ENCODE measurements around the gene STAT6. TPM values are rescaled to one million over a fixed set of nuclear protein-coding genes. Genes with fewer than 3 reads are reported as not detected.

STAT6 gene
- total and polyA plus RNA-seq, 8 donors, result 137 to 237 (median 173) TPM

- H3K9me3 ChIP-seq, result no peaks in the 10 kb centered on the region
- H3K27ac ChIP-seq, result peak overlapping the region; percentile 86 to 88
- ATAC-seq (no peak), DNase-seq (peak in 1 of 4 donors; percentile 81)
- H3K27me3 ChIP-seq, result peaks cover 0 to 62% of the 10 kb centered on the region in 2 donors
- no peaks in the 10 kb centered on the region for H3K36me3 ChIP-seq
- H3K4me3 ChIP-seq, result peak overlapping the region; percentile 72 to 74
- peaks cover 18 to 58% of the 10 kb centered on the region in 2 donors for H3K4me1 ChIP-seq
- intact Hi-C loops (cut with DNase I), result loop anchor here in 1 of 2 donors (10.0 kb wide), 1 partner anchor 55 kb away; no protein-coding TSS in a partner anchor
- TF ChIP-seq, protein P1, sequence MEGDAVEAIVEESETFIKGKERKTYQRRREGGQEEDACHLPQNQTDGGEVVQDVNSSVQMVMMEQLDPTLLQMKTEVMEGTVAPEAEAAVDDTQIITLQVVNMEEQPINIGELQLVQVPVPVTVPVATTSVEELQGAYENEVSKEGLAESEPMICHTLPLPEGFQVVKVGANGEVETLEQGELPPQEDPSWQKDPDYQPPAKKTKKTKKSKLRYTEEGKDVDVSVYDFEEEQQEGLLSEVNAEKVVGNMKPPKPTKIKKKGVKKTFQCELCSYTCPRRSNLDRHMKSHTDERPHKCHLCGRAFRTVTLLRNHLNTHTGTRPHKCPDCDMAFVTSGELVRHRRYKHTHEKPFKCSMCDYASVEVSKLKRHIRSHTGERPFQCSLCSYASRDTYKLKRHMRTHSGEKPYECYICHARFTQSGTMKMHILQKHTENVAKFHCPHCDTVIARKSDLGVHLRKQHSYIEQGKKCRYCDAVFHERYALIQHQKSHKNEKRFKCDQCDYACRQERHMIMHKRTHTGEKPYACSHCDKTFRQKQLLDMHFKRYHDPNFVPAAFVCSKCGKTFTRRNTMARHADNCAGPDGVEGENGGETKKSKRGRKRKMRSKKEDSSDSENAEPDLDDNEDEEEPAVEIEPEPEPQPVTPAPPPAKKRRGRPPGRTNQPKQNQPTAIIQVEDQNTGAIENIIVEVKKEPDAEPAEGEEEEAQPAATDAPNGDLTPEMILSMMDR (IDR thresholded peaks at IDR 0.05), result no peak
These were observed 18.2 kb upstream of the STAT6 start for GRCh38 chr12:57129321-57129842.

DNA sequence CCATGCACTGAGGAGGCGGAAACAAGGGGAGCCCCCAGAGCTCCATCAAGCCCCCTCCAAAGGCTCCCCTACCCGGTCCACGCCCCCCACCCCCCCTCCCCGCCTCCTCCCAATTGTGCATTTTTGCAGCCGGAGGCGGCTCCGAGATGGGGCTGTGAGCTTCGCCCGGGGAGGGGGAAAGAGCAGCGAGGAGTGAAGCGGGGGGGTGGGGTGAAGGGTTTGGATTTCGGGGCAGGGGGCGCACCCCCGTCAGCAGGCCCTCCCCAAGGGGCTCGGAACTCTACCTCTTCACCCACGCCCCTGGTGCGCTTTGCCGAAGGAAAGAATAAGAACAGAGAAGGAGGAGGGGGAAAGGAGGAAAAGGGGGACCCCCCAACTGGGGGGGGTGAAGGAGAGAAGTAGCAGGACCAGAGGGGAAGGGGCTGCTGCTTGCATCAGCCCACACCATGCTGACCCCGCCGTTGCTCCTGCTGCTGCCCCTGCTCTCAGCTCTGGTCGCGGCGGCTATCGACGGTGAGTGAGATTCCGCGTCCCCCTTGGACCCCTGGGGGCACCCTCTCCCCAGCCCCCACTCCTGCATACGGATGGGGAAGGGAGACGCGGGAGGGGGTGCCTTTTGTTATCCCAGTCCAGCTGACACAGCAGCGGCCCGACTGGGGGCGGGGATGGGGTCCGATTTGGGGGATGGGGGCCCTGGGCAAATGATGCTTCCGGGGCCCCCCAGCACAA, 17.5 kb upstream of the STAT6 start:
- Histone ChIP-seq H3K27me3 (peaks cover 0 to 62% of the 10 kb centered on the region in 2 donors), H3K4me3 (peak overlapping the region; percentile 72 to 74), H3K36me3 (no peaks in the 10 kb centered on the region), H3K27ac (peak overlapping the region; percentile 86 to 88), H3K9me3 (no peaks in the 10 kb centered on the region), H3K4me1 (peaks cover 18 to 52% of the 10 kb centered on the region in 2 donors)
- DNase-seq, result no peak
- intact Hi-C loops (cut with DNase I), result loop anchor here in 1 of 2 donors (10.0 kb wide), 1 partner anchor 56 kb away; no protein-coding TSS in a partner anchor
- no peak for ATAC-seq
- TF ChIP-seq, protein P1 (IDR thresholded peaks at IDR 0.05), result no peak

GRCh38 chr12:57127726-57128518, 16.8 kb upstream of the STAT6 start, which contains the start of gene LRP1:
Gene LRP1, plus strand, starts transcription at chr12:57128483. Its CDS starts 482 bp downstream, at chr12:57128965.
- Histone ChIP-seq H3K9me3 (no peaks in the 10 kb centered on the region), H3K4me3 (peak within 1 kb of the TSS; percentile 72 to 74), H3K36me3 (no peaks in the 10 kb centered on the region), H3K4me1 (peaks cover 18 to 44% of the 10 kb centered on the region in 2 donors), H3K27me3 (peaks cover 0 to 62% of the 10 kb centered on the region in 2 donors), H3K27ac (peak within 1 kb of the TSS; percentile 88 to 96)
- ATAC-seq, result peak; percentile 84
- intact Hi-C loops (cut with DNase I), result loop anchor here in 1 of 2 donors (10.0 kb wide), 1 partner anchor 57 kb away; no protein-coding TSS in a partner anchor
- peak; percentile 88 to 93 (median 92) for DNase-seq
- TF ChIP-seq, protein P1 (IDR thresholded peaks at IDR 0.05), result no peak

DNA sequence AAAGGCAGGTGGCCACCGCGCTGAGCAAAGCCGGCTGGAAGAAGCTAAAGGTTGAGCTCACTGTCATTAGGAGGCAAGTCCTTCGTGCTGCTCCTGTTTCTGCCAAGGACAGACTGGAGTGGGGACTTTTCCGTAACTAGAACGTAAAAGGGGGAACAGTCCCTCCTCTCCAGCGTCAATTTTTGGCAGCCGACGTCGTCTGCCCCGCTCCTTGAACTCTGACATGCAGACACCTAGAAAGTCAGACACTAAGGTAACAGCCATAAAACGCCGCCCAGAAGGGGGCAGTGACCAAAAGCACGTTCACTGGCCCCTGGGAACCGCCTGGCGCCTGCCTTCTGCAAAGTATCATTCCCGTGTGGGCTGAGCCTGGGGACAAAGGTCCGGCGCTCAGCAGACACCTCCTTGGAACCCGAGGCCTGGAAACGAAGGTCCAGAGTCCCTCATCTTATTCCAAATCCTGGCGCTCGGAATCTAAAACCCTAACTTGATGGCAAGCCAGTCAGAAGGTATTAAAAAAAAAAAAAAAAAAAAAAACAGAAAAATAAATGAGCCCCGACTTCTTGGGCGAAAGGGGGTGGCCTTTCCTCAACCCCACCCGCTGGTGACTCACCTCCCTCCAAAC, 16.1 kb upstream of the STAT6 start:
- TF ChIP-seq, protein P1 (IDR thresholded peaks at IDR 0.05), result no peak
- DNase-seq (peak in 2 of 4 donors; percentile 67 to 83), ATAC-seq (peak; percentile 76)
- H3K36me3 ChIP-seq, result no peaks in the 10 kb centered on the region
- peaks cover 14 to 37% of the 10 kb centered on the region in 2 donors for H3K4me1 ChIP-seq
- H3K4me3 ChIP-seq, result peak overlapping the region; percentile 72 to 74
- intact Hi-C loops (cut with DNase I), result loop anchor here in 1 of 2 donors (10.0 kb wide), 1 partner anchor 58 kb away; no protein-coding TSS in a partner anchor
- peak overlapping the region; percentile 88 to 96 for H3K27ac ChIP-seq
- peaks cover 0 to 62% of the 10 kb centered on the region in 2 donors for H3K27me3 ChIP-seq
- no peaks in the 10 kb centered on the region for H3K9me3 ChIP-seq

Measured in left lung (tissue), 10 donors.